Esophagus squamous epithelium (tissue), 5 donors: Measurements from ENCODE around the gene THNSL1. TPM values are rescaled to one million over a fixed set of nuclear protein-coding genes. Genes with fewer than 3 reads are reported as not detected.
A peak's percentile ranks its signal among the peaks of the same experiment; 100 is the strongest.
"Not testable (repeated sequence)": the region's sequence is repeated elsewhere in the genome, so short reads cannot be mapped to it uniquely, and the experiment has no call there.

Experiments
- DNase-seq: peaks from one replicate; lab custom pipeline; 2025; lab: John Stamatoyannopoulos, UW
- H3K27ac ChIP-seq, 4 donors: fragments of 200-600 bp; sonication (generic); one replicate each; pipeline ENCODE4 v1.5.1; 2016 to 2019; ENCODE audit warnings: mild to moderate bottlenecking in 1 of 4
- H3K27me3 ChIP-seq, 4 donors: fragments of 200-600 bp; sonication (generic); 1 replicate in 3 of 4; 2 replicates in 1 of 4; pipeline versions ENCODE4 v1.5.1 to v1.6.0; 2017 to 2021; ENCODE audit warnings: antibody characterized with exemption in 1 of 4
- H3K36me3 ChIP-seq, 3 donors: fragments of 200-600 bp; sonication (generic); one replicate each; pipeline ENCODE4 v1.5.1; 2016 to 2019
- H3K4me1 ChIP-seq, 3 donors: fragments of 200-600 bp; sonication (generic); one replicate each; pipeline ENCODE4 v1.5.1; 2017 to 2019
- H3K4me3 ChIP-seq, 4 donors: fragments of 200-600 bp; sonication (generic); 1 replicate in 3 of 4; 2 replicates in 1 of 4; pipeline ENCODE4 v1.5.1; 2016 to 2019; ENCODE audit warnings: mild to moderate bottlenecking in 2 of 4, moderate library complexity in 1 of 4
- H3K9me3 ChIP-seq, 3 donors: fragments of 200-600 bp; sonication (generic); one replicate each; pipeline ENCODE4 v1.5.1; 2016 to 2019
- CTCF ChIP-seq, 6 experiments: fragments of 450-650 bp in 4 of 6; fragments of 200-600 bp in 2 of 6; sonication (generic) in 2 of 6; IDR thresholded peaks; one replicate each; pipeline ENCODE4 v1.5.1; 2016 to 2019; ENCODE audit warnings: antibody characterized with exemption in 6 of 6, mild to moderate bottlenecking in 4 of 6, moderate library complexity in 4 of 6
- POLR2A ChIP-seq, 4 donors: fragments of 450-650 bp; IDR thresholded peaks; one replicate each; pipeline ENCODE4 v1.6.1; 2017; ENCODE audit warnings: antibody characterized with exemption in 4 of 4, mild to moderate bottlenecking in 4 of 4, moderate library complexity in 3 of 4
- WGBS, 2 donors: methylation state at CpG; one replicate each; pipeline ENCODE4 v1.1.5; 2018; 5-methylcytosine and 5-hydroxymethylcytosine counted together
- intact Hi-C: fragments of 100-400 bp; cut with DNase I; formaldehyde crosslinking; loops from one replicate; pipeline ENCODE4 v1.15.0; 2022
- total RNA-seq, 4 donors: library from RNA; depleted of rRNA; stranded (reverse); fragments of >200 nt; gene quantifications; one replicate each; pipeline ENCODE4 v1.1.0, GENCODE V29; 2016
- donor health status: DM: yes; HTN: yes; CAD: no.

THNSL1 gene
- total RNA-seq, result 1 to 10 TPM; 1.0 to 3.0 (median 1.7) TPM

GRCh38 chr10:25016376-25017153 is at the start of gene THNSL1:
THNSL1 (plus strand) TSS chr10:25016612; CDS start chr10:25023224, 6,612 bp downstream.
- intact Hi-C loops, result no loop called here
- no peaks in the 10 kb centered on the region for H3K27me3 ChIP-seq
- H3K4me1 ChIP-seq, result peaks cover 0 to 25% (median 0%) of the 10 kb centered on the region in 3 donors

GRCh38 chr10:24966962-24967481 is 49.4 kb upstream of the THNSL1 start:
- intact Hi-C loops, result no loop called here
- TF ChIP-seq CTCF (IDR thresholded peaks at IDR 0.05) (no peak), POLR2A (IDR thresholded peaks at IDR 0.05) (no peak)
- Histone ChIP-seq H3K9me3 (no peaks in the 10 kb centered on the region), H3K36me3 (no peaks in the 10 kb centered on the region), H3K27me3 (no peaks in the 10 kb centered on the region), H3K27ac (no peak overlapping the region), H3K4me1 (peaks cover 0 to 16% (median 2%) of the 10 kb centered on the region in 3 donors), H3K4me3 (no peak overlapping the region)
- WGBS, 2 donors, result 83 to 95% methylated on average over 4 to 5 of the region's 5 CpGs
- DNase-seq, result no peak

More at GRCh38 chr10:25016376-25017153, at the start of gene THNSL1:
- Histone ChIP-seq H3K36me3 (no peaks in the 10 kb centered on the region), H3K27ac (peak within 1 kb of the TSS; percentile 90 to 95 (median 94)), H3K9me3 (no peaks in the 10 kb centered on the region), H3K4me3 (peak within 1 kb of the TSS; percentile 60 to 81 (median 74))
- WGBS, 2 donors, result 0 to 1% methylated on average over 38 to 53 of the region's 69 CpGs
- DNase-seq, result peak; percentile 92
- TF ChIP-seq POLR2A (IDR thresholded peaks at IDR 0.05) (peak in 3 of 4 donors; percentile 9 to 77 (median 73)), CTCF (IDR thresholded peaks at IDR 0.05) (peak in 1 of 6 experiments; percentile 2)

- TF ChIP-seq POLR2A (IDR thresholded peaks at IDR 0.05), result no peak
- H3K4me1 ChIP-seq, result peaks cover 0 to 7% (median 2%) of the 10 kb centered on the region in 3 donors
Measured at GRCh38 chr10:24968349-24968748, 48.1 kb upstream of the THNSL1 start.

GRCh38 chr10:24968951-24969350 is 47.5 kb upstream of the THNSL1 start:
- H3K4me3 ChIP-seq, H3K27ac ChIP-seq, H3K4me1 ChIP-seq, H3K9me3 ChIP-seq, DNase-seq, intact Hi-C loops, H3K36me3 ChIP-seq, H3K27me3 ChIP-seq: not testable (repeated sequence)
- WGBS, 2 donors, result 89 to 91% methylated on average over 10 to 11 of the region's 11 CpGs

More at GRCh38 chr10:24968349-24968748, 48.1 kb upstream of the THNSL1 start:
- Histone ChIP-seq H3K9me3 (no peaks in the 10 kb centered on the region), H3K36me3 (no peaks in the 10 kb centered on the region), H3K4me3 (no peak overlapping the region), H3K27me3 (no peaks in the 10 kb centered on the region), H3K27ac (no peak overlapping the region)
- intact Hi-C loops, result no loop called here
- DNase-seq, result no peak
- WGBS, 2 donors, result 83 to 98% methylated on average over 7 of the region's 7 CpGs

GRCh38 chr10:24969841-24970281 is 46.6 kb upstream of the THNSL1 start:
- Histone ChIP-seq H3K36me3 (no peaks in the 10 kb centered on the region), H3K4me3 (no peak overlapping the region), H3K27me3 (no peaks in the 10 kb centered on the region), H3K4me1 (no peaks in the 10 kb centered on the region), H3K27ac (no peak overlapping the region), H3K9me3 (no peaks in the 10 kb centered on the region)
- TF ChIP-seq CTCF (IDR thresholded peaks at IDR 0.05), result no peak
- no peak for TF ChIP-seq POLR2A (IDR thresholded peaks at IDR 0.05)
- 65 to 67% methylated on average over 2 of the region's 2 CpGs for WGBS, 2 donors
- intact Hi-C loops, result no loop called here
- DNase-seq, result no peak

DNA sequence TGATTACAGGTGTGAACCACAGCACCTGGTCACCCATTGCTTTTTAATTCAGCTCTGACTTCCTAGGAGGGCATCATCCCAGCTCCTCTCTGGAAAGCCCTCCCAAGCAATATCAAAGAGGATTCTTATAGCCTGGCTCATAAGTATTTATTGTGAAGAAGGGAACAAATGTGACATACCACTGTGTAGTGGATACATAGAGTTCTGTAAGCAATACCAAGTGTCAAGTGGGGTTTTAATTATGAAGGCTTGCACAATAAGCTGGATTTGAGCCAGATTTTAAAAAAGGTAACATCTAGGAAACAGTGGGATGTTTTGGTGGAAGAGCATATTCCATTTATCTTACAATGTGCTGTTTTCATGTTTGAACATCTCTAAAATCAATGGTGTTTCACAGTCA is 45.0 kb upstream of the THNSL1 start:
- no peak for DNase-seq
- Histone ChIP-seq H3K36me3 (no peaks in the 10 kb centered on the region), H3K4me1 (no peaks in the 10 kb centered on the region), H3K9me3 (no peaks in the 10 kb centered on the region), H3K27ac (no peak overlapping the region), H3K4me3 (no peak overlapping the region), H3K27me3 (no peaks in the 10 kb centered on the region)
- intact Hi-C loops, result no loop called here
- no peak for TF ChIP-seq POLR2A (IDR thresholded peaks at IDR 0.05)
- TF ChIP-seq CTCF (IDR thresholded peaks at IDR 0.05), result no peak
